Stimulated activated CD8-positive, alpha-beta memory T cell treated with anti-CD3 and anti-CD28 coated beads, Interleukin-7, amount 100 ng/mL, for 24 hours (primary cell): ENCODE measurements around the gene MMP28.
"Not testable (repeated sequence)": the region's sequence is repeated elsewhere in the genome, so short reads cannot be mapped to it uniquely, and the experiment has no call there.

ENCODE experiments used
- DNase-seq: peaks from one replicate; pipeline ENCODE4 v3.0.0-alpha.2; 2020; ENCODE audit warnings: low read depth

MMP28 gene

GRCh38 chr17:35765756-35766488 is 29.5 kb downstream of the MMP28 start:
- DNase-seq, result no peak

GRCh38 chr17:35765086-35765710 is 30.2 kb downstream of the MMP28 start:
- DNase-seq, result no peak

DNA sequence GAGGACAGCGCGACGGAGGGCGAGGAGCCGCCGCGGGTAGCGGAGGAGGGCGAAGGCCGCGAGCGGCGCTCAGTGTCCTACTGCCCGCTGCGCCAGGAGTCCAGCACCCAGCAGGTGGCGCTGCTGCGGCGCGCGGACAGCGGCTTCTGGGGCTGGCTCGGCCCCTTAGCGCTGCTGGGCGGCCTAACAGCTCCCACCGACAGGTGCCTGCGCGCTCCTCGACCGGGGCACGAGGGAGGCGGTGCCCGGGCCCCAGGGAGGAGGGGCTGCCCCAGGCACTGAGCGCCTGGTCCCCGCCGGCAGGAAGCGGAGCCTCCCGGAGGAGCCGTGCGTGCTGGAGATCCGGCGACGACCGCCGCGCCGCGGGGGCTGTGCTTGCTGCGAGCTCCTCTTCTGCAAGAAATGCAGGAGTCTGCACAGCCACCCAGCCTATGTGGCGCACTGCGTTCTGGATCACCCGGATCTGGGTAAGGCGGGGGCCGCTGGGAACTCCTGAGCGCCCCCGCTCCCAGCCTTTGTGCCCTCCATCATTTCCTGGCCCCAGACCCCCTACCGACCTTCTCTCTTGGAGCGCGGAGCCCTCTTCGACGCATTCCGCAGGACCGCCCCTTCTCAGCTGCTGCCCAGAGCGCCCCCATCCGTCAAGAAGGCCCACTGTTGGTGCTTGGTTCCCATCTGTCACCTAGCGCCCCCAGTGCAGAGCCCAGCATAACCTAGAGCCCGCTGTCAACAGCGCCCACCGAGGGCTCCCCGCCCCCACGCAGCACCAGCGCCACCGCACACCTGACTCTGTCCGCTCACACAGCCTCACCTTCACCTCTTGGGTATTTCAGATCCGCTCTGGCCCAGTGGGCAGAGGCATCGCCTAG is 31.1 kb downstream of the MMP28 start:
- DNase-seq, result peak; percentile 67

DNA sequence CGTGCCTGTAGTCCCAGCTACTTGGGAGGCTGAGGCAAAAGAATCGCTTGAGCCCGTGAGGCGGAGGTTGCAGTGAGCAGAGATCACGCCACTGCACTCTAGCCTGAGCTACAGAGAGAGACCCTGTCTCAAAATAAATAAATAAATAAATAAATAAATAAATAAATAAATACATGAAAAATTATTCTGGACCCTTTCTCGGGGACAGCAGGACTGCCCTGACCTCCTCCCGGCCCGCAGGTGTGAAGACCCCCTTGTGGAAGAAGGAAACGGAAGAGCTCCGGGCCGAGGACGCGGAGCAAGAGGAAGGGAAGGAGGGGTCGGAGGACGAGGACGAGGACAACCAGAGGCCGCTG is 31.7 kb downstream of the MMP28 start:
- DNase-seq, result no peak

- no peak for DNase-seq
Measured at GRCh38 chr17:35761601-35762000, 33.8 kb downstream of the MMP28 start.

DNA sequence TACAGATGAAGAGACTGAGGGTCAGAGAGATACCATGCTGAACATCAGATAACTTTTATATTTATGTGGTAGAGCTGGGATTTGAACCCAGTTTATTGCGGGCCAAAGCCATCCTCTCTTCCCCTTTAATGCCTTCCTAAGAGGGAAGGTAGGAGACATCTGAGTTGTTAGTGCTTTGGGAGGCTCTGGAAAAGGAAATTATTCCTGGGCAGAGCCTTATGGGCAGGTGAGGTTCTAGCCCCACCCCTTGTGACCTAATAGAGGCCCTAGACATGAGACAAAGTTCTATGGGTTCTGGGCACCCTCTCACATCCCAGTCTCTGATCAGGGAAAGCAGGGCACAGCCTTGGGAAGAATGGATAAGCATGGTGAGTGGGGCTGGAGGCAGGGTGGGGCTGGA is 34.9 kb downstream of the MMP28 start, which contains the start of gene C17orf50:
C17orf50 (plus strand) TSS at position 301 of the 400 bp plus-strand sequence; CDS start at position 356, 55 bp downstream.
- no peak for DNase-seq

GRCh38 chr17:35757243-35757642 is 38.2 kb downstream of the MMP28 start:
- DNase-seq, result no peak

- no peak for DNase-seq
Measured at GRCh38 chr17:35752945-35753764, 42.3 kb downstream of the MMP28 start, which contains the start of gene GAS2L2. Gene GAS2L2 (minus strand): TSS chr17:35753239. CDS start chr17:35752850, 389 bp downstream.

DNA sequence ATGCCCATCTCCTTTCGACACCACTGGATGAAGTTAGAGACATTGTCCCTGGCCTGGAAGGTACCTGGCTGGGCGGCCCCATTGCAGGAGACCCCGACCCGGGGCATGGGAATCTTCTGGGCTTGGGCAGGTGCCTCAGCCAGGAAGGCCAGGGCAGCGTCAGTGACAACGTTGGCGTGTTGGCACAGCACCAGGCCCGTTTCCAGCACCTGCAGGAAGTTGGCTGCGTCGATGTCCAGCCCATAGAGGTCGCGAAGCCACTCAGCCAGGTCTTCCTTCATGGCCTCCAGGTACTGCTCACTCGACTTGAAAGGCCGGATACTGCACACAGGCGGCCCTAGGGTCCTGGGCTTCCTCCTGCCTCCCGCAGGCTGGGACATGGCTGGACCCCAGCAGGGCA is 43.0 kb downstream of the MMP28 start:
- DNase-seq, result no peak

DNA sequence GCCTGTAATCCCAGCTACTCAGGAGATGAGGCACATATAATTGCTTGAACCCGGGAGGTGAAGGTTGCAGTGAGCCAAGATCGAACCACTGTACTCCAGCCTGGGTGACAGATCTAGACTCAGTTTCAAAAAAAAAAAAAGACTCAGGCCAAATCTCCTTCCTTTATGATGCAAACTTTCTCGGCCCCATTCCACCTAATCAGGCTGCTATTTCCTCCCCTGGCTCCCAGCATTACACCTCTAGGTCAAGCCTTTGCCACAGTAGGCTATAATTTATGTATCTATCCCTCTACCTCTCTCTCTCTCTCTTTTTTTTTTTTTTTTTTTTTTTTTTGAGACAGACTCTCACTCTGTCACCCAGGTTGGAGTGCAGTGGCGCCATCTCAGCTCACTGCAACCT is 43.9 kb downstream of the MMP28 start:
- DNase-seq, result not testable (repeated sequence)

DNA sequence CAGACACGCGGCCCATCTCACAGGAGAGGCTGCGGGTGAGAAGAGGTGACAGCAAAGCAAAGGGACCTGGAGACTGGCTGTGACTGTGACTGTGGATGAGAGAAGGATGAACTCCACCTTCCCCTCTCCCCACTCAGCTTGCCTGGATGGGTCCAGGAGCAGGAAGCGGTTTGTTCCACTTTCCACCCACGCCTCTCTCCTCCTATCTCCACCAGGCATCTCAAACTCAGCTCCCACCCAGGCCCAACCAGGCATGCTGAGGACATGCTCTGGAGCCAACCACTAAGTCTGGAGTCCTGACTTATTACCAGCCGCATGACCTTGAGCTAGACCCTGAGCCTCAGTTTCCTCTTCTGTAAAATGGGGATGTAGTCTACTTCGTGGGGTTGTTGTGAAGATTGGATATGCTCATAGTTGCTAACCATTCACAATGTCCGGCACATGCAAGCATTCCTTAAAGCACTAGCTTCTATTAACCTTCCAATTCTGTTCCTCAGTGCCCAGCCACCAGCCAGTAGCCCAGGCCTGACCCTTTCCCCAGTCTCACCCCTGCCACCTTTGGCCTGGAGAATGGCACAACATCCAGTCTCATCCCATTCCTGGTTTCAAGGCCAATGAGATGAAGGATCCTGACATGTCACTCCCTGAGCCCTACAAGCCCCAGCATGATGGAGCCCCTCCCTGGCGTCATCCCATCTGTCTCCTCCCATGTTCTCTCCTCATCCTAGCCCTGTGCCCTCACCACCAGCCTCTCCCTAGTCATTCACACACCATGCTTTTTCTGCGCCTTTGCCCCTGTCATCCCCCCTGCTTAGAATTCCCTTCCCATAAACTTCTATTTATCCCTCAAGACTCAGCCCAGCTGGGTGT is 44.7 kb downstream of the MMP28 start:
- no peak for DNase-seq

GRCh38 chr17:35749560-35750412 is 45.7 kb downstream of the MMP28 start:
- no peak for DNase-seq

GRCh38 chr17:35748979-35749378 is 46.5 kb downstream of the MMP28 start:
- DNase-seq, result no peak

DNA sequence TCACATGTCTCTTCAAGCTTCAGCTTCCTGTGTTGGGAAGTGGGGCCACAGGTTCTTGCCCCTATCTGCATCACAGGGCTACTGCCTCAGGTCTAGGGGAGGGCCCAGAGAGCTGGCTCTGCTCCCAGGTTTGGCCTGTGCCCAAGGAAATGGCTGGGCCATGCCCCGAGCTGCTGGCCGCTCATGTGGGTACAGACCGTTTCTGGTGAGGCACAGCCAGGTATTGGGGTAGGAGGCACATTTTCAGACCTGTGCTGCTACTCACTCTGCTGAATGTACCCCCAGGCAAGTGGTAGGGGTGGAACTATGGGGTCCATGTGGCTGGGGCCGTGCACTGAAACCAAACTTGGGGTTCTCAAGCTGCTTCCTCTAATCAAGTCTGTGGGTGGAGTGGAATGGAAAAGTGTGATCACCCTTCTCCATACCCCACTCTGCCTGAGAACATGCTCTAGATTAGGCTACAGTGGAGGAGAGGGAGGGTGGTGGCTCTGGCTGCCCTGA is 47.0 kb downstream of the MMP28 start:
- DNase-seq, result no peak

- DNase-seq, result peak; percentile 59
Measured at GRCh38 chr17:35747540-35748017, 47.9 kb downstream of the MMP28 start.

DNA sequence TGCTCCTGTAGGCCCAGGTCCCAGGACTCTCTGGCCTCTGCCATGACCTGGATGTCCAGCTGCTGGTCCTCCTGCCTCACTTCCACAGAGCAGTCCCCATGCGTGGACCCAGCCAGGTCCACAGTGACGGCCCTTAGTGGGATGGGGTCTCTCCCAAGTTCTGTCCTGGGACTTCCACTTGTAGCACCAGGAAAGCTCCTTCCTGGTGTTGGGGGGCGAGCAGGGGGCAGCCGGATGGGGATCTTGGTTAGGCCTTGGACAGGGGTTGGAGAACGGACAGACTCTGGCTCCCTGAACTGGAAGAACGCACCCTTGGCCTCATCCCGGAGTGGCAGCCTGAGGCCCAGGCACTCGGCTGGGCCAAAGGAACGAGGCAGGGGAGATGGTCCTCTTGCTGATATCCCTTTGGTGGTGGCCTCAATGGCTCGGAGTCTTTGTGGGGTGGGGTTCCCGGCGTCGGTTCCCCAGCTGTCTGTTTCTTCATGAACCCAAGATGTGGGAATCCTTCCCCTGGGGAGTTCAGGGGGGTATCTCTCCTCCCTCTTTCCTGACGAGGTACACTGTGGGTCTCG is 49.6 kb downstream of the MMP28 start:
- no peak for DNase-seq

DNA sequence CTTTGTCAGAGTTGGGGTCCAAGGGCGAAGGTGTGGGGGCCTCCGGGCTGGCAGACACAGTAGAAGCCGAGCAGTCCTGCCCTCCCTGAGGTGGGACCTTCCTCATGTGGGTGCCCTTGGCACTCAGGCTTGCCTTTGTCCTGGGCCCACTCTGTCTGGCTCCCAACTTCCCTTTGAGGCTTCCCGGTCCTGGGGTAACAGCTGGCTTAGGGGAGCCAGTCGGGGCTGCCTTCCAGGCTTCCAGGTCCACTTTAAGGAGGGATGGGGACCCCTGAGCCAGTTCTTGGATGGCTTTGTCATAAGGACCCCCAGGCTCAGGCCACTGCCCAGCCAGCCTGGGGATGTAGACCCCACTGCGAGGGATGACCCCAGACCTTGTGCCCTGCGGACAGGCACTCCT is 50.2 kb downstream of the MMP28 start:
- no peak for DNase-seq

DNA sequence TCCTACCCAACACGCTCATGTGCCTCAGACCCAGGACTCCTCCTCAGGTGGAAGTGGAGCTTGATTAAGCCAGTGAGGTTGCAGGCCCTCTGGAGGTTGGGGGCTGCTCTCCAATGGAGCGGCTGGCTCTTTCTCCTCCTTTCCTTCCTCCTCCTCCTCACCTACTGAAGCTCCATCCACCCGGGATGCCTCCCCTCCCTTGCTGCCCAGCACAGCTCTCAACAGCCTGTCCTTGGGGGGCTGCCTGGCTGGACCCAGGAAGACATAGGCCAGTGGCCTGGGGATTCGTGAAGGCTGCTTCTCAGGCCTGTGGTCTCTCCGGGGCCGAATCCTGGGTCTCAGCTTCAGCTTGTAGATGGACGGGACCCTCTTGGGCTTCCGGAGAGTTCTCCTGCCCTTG is 50.6 kb downstream of the MMP28 start:
- DNase-seq, result no peak
